IMR-90 (cell line): ENCODE measurements around the gene SPG11. TPM values are rescaled to one million over a fixed set of nuclear protein-coding genes. Genes with fewer than 3 reads are reported as not detected.
A peak's percentile ranks its signal among the peaks of the same experiment; 100 is the strongest.

ENCODE experiments used
- ATAC-seq: fragments of 200-7000 bp; cut with Tn5 transposase; 2 replicates; pipeline ENCODE4 v1.9.1; 2020; ENCODE audit warnings: low read depth, mild to moderate bottlenecking, moderate library complexity
- BruUV-seq: library from RNA; stranded (reverse); fragments of 400-500 nt; replicated peaks from 2 replicates; lab custom pipeline; 2021; lab: Mats Ljungman, UMichigan
- CTCF ChIA-PET: fragments of 300-600 bp; formaldehyde crosslinking; extraction: SDS; loops from one replicate; lab custom pipeline; 2021; ENCODE audit warnings: antibody characterized with exemption; lab: Yijun Ruan, JAX
- POLR2A ChIA-PET: fragments of 300-600 bp; sonication (Branson Sonifier 250); formaldehyde crosslinking; loops from one replicate; lab custom pipeline; 2022; ENCODE audit warnings: antibody characterized with exemption; ENCODE audit not compliant: unreplicated experiment; lab: Charles Lee
- DNase-seq: peaks from one replicate; pipeline ENCODE4 v3.0.0; 2013
- H2AFZ ChIP-seq: replicated peaks from 2 replicates; pipeline ENCODE3; 2013; ENCODE audit warnings: low read length, mild to moderate bottlenecking; ENCODE audit not compliant: poor library complexity
- H2AK5ac ChIP-seq: 2 replicates; pipeline ENCODE4 v1.6.1; 2013; ENCODE audit warnings: low read depth, low read length, inconsistent platforms
- H2AK9ac ChIP-seq: replicated peaks from 2 replicates; pipeline ENCODE3; 2013; ENCODE audit warnings: mild to moderate bottlenecking, low read depth, low read length, moderate library complexity; ENCODE audit not compliant: poor library complexity
- H2BK120ac ChIP-seq: 2 replicates; pipeline ENCODE4 v1.6.1; 2013; ENCODE audit warnings: low read depth, low read length, inconsistent platforms
- H2BK15ac ChIP-seq: 3 replicates; pipeline ENCODE4 v1.6.1; 2013; ENCODE audit warnings: low read depth, low read length, inconsistent platforms
- H2BK20ac ChIP-seq: 2 replicates; pipeline ENCODE4 v1.6.1; 2013; ENCODE audit warnings: low read depth, mild to moderate bottlenecking, inconsistent platforms, low read length, moderate library complexity
- H2BK5ac ChIP-seq: 2 replicates; pipeline ENCODE4 v1.6.1; 2013; ENCODE audit warnings: mild to moderate bottlenecking, low read depth, low read length, inconsistent platforms; ENCODE audit not compliant: poor library complexity, severe bottlenecking
- H3K14ac ChIP-seq: replicated peaks from 2 replicates; pipeline ENCODE4 v1.6.1; 2013; ENCODE audit warnings: low read depth, low read length, inconsistent platforms
- H3K18ac ChIP-seq: 2 replicates; pipeline ENCODE4 v1.6.1; 2013; ENCODE audit warnings: low read depth, low read length, control low read depth
- H3K23ac ChIP-seq: 2 replicates; pipeline ENCODE4 v1.6.1; 2013; ENCODE audit warnings: low read depth, low read length, inconsistent platforms
- H3K27ac ChIP-seq: 2 replicates; pipeline ENCODE4 v1.5.1; 2013; ENCODE audit warnings: mild to moderate bottlenecking, control low read depth, low read length; ENCODE audit not compliant: insufficient read depth
- H3K27me3 ChIP-seq: 2 replicates; pipeline ENCODE4 v1.6.1; 2013; ENCODE audit warnings: low read length; ENCODE audit not compliant: control insufficient read depth, insufficient read depth
- H3K36me3 ChIP-seq: 2 replicates; pipeline ENCODE4 v1.6.1; 2013; ENCODE audit warnings: low read length, mixed read lengths; ENCODE audit not compliant: control insufficient read depth, insufficient read depth
- H3K4ac ChIP-seq: 2 replicates; pipeline ENCODE4 v1.6.1; 2013; ENCODE audit warnings: low read depth, low read length, inconsistent platforms
- H3K4me1 ChIP-seq: 2 replicates; pipeline ENCODE4 v1.6.1; 2013; ENCODE audit warnings: low read length, mixed read lengths; ENCODE audit not compliant: control insufficient read depth, insufficient read depth
- H3K4me2 ChIP-seq: 2 replicates; pipeline ENCODE4 v1.6.1; 2013; ENCODE audit warnings: low read depth, mild to moderate bottlenecking, control low read depth, low read length, moderate library complexity
- H3K4me3 ChIP-seq: 2 replicates; pipeline ENCODE4 v1.5.1; 2013; ENCODE audit warnings: low read depth, mild to moderate bottlenecking, control low read depth, low read length, moderate library complexity; ENCODE audit not compliant: insufficient read depth
- H3K56ac ChIP-seq: 2 replicates; pipeline ENCODE4 v1.6.1; 2013; ENCODE audit warnings: low read length, inconsistent platforms; ENCODE audit not compliant: insufficient read depth; ENCODE audit errors: extremely low read depth
- H3K79me1 ChIP-seq, 2 experiments: 2 replicates each; pipeline ENCODE4 v1.6.1; 2013; ENCODE audit warnings: low read length in 2 of 2, inconsistent platforms in 1 of 2, low read depth in 1 of 2
- H3K9ac ChIP-seq: 2 replicates; pipeline ENCODE4 v1.6.1; 2013; ENCODE audit warnings: low read depth, low read length, control low read depth
- H3K9me1 ChIP-seq: 2 replicates; pipeline ENCODE4 v1.6.1; 2013; ENCODE audit warnings: low read length, inconsistent platforms; ENCODE audit not compliant: insufficient read depth
- H3K9me3 ChIP-seq: 2 replicates; pipeline ENCODE4 v1.6.1; 2013; ENCODE audit warnings: low read length; ENCODE audit not compliant: control insufficient read depth, insufficient read depth
- H4K20me1 ChIP-seq: 2 replicates; pipeline ENCODE4 v1.6.1; 2013; ENCODE audit warnings: low read length, inconsistent platforms; ENCODE audit not compliant: insufficient read depth
- H4K5ac ChIP-seq: 2 replicates; pipeline ENCODE4 v1.6.1; 2013; ENCODE audit warnings: mild to moderate bottlenecking, low read depth, low read length, control low read depth
- H4K8ac ChIP-seq, 2 experiments: 2 replicates each; pipeline ENCODE4 v1.6.1; 2013; ENCODE audit warnings: low read depth in 2 of 2, low read length in 2 of 2, control low read depth in 1 of 2, inconsistent platforms in 1 of 2
- H4K91ac ChIP-seq: 2 replicates; pipeline ENCODE4 v1.6.1; 2013; ENCODE audit warnings: low read depth, low read length, inconsistent platforms; ENCODE audit not compliant: insufficient read depth
- MAFK ChIP-seq: IDR thresholded peaks from 2 replicates; pipeline ENCODE4 v1.6.1; 2012; ENCODE audit warnings: low read depth, low read length, improper control_type of control experiment
- MXI1 ChIP-seq: IDR thresholded peaks from 2 replicates; pipeline ENCODE4 v1.6.1; 2012; ENCODE audit warnings: low read depth, mild to moderate bottlenecking, low read length, moderate library complexity, borderline replicate concordance
- RAD21 ChIP-seq: IDR thresholded peaks from 2 replicates; pipeline ENCODE4 v1.6.1; 2012; ENCODE audit warnings: low read length, improper control_type of control experiment
- RCOR1 ChIP-seq: IDR thresholded peaks from 2 replicates; pipeline ENCODE4 v1.6.1; 2012; ENCODE audit warnings: mild to moderate bottlenecking, low read length, improper control_type of control experiment; ENCODE audit not compliant: insufficient replicate concordance
- SMC3 ChIP-seq: fragments of 150-350 bp; IDR thresholded peaks from 2 replicates; pipeline ENCODE4 v1.6.1; 2016; ENCODE audit warnings: low read depth, mild to moderate bottlenecking, antibody characterized with exemption, low read length, moderate library complexity
- WGBS, 2 experiments: methylation state at CpG; one replicate each; pipeline versions ENCODE4 v1.1.5 to v1.1.7; 2013; ENCODE audit warnings: missing lambda C conversion rate in 2 of 2; ENCODE audit not compliant: insufficient read length in 1 of 2; ENCODE audit errors: extremely low coverage in 2 of 2; 5-methylcytosine and 5-hydroxymethylcytosine counted together
- dilution Hi-C: fragments of 300-500 bp; cut with HindIII; formaldehyde crosslinking; loops from one replicate; pipeline ENCODE4 v1.14.3; 2018; ENCODE audit warnings: low sequenced_read_pairs; ENCODE audit not compliant: unreplicated experiment
- in situ Hi-C: fragments of 300-500 bp; cut with MboI; formaldehyde crosslinking; loops from 3 replicates; pipeline ENCODE4 v1.14.3; 2019; ENCODE audit warnings: low sequenced_read_pairs, inconsistent platforms, mixed read lengths
- intact Hi-C: fragments of 100-400 bp; cut with micrococcal nuclease; formaldehyde crosslinking; loops from 2 replicates; pipeline ENCODE4 v1.10.0; 2022
- polyA plus RNA-seq, 3 experiments: library from polyadenylated mRNA; depleted of rRNA; stranded (reverse); fragments of >200 nt; gene quantifications; 2 replicates each; pipeline ENCODE4 v1.2.3, GENCODE V29; 2012; ENCODE audit warnings: low replicate concordance in 1 of 3
- total RNA-seq: library from RNA; depleted of rRNA; stranded (reverse); fragments of >200 nt; gene quantifications from 2 replicates; pipeline ENCODE4 v1.2.3, GENCODE V29; 2012
- TF ChIP-seq, protein P1 (sequence below): conservative IDR thresholded peaks from 2 replicates; pipeline ENCODE4 v1.5.1; 2012; ENCODE audit warnings: mild to moderate bottlenecking, low read depth, low read length, improper control_type of control experiment
- TF ChIP-seq, protein P2 (sequence below): fragments of 150-350 bp; IDR thresholded peaks from 2 replicates; pipeline ENCODE4 v1.6.1; 2017; ENCODE audit warnings: mild to moderate bottlenecking, antibody characterized with exemption, low read length, low read depth

SPG11 gene
- total and polyA plus RNA-seq, 2 of the 4 experiments (the other 2 are of a cell fraction), result 30.8 to 32.6 TPM

DNA sequence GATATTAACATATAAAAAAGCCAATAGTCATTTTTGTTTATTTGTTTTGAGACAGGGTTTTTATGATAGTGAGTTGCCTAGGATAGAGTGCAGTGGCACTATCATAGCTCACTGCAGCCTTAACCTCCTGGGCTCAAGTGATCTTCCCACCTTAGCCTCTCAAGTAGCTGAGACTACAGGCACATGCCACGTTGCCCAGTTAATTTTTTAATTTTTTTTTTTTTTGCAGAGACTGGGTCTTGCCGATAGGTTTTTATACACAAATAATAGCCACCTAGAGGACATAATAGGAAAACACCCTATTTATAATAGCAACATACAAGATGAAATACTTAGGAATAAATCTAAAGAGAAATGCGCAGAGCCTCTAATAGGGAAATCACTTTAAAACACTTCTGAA, 113.2 kb downstream of the SPG11 start:
- Histone ChIP-seq H3K27ac (no peak overlapping the region), H3K27me3 (no peaks in the 10 kb centered on the region), H3K56ac (no peak overlapping the region), H3K9me3 (no peaks in the 10 kb centered on the region), H3K18ac (no peak overlapping the region), H3K4ac (no peak overlapping the region), H4K8ac (no peak overlapping the region), H3K9ac (no peak overlapping the region), H2BK5ac (no peak overlapping the region), H3K4me3 (no peak overlapping the region), H2BK15ac (no peak overlapping the region), H3K9me1 (no peaks in the 10 kb centered on the region), H3K4me2 (no peak overlapping the region), H2AFZ (no peak overlapping the region), H4K20me1 (peaks cover 38% of the 10 kb centered on the region), H3K23ac (no peak overlapping the region), H3K79me1 (peaks cover 23 to 59% of the 10 kb centered on the region in 2 experiments), H3K14ac (no peak overlapping the region), H4K91ac (no peak overlapping the region), H3K36me3 (peaks cover 20% of the 10 kb centered on the region), H2BK120ac (no peak overlapping the region), H2AK9ac (no peak overlapping the region), H3K4me1 (peaks cover 2% of the 10 kb centered on the region), H2BK20ac (no peak overlapping the region), H2AK5ac (no peak overlapping the region), H4K5ac (no peak overlapping the region)
- POLR2A ChIA-PET, result no interaction called here
- in situ Hi-C loops (no loop called here), dilution Hi-C loops (no loop called here), intact Hi-C loops (no loop called here)
- WGBS, 2 experiments, result no CpG with 5 or more reads among the region's 3 CpGs
- BruUV-seq, result no TSS peak
- peak; percentile 22; the same call in 1 of the 2 replicates for ATAC-seq
- CTCF ChIA-PET, result interaction anchor here (0.6 to 1.0 kb wide), 3 partner anchors 10 to 319 kb away, joined by 4 to 5 read pairs (median 5); no protein-coding TSS in a partner anchor
- peak; percentile 55 for DNase-seq
- TF ChIP-seq RCOR1 (no peak), MAFK (no peak), RAD21 (0 out of 2 replicates have a peak, but pooled peaks have one; percentile 14), MXI1 (no peak), SMC3 (peak; percentile 26; the same call in 1 of the 2 replicates)
- TF ChIP-seq, protein P1, sequence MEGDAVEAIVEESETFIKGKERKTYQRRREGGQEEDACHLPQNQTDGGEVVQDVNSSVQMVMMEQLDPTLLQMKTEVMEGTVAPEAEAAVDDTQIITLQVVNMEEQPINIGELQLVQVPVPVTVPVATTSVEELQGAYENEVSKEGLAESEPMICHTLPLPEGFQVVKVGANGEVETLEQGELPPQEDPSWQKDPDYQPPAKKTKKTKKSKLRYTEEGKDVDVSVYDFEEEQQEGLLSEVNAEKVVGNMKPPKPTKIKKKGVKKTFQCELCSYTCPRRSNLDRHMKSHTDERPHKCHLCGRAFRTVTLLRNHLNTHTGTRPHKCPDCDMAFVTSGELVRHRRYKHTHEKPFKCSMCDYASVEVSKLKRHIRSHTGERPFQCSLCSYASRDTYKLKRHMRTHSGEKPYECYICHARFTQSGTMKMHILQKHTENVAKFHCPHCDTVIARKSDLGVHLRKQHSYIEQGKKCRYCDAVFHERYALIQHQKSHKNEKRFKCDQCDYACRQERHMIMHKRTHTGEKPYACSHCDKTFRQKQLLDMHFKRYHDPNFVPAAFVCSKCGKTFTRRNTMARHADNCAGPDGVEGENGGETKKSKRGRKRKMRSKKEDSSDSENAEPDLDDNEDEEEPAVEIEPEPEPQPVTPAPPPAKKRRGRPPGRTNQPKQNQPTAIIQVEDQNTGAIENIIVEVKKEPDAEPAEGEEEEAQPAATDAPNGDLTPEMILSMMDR, result peak; percentile 53
- TF ChIP-seq, protein P2, sequence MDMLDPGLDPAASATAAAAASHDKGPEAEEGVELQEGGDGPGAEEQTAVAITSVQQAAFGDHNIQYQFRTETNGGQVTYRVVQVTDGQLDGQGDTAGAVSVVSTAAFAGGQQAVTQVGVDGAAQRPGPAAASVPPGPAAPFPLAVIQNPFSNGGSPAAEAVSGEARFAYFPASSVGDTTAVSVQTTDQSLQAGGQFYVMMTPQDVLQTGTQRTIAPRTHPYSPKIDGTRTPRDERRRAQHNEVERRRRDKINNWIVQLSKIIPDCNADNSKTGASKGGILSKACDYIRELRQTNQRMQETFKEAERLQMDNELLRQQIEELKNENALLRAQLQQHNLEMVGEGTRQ, result no peak
